Esophagus muscularis mucosa (tissue), 4 donors: Measurements from ENCODE around the gene SYT11. TPM values are rescaled to one million over a fixed set of nuclear protein-coding genes. Genes with fewer than 3 reads are reported as not detected.

Experiments
- DNase-seq: peaks from one replicate; pipeline ENCODE4 v3.0.0-alpha.2; 2017; ENCODE audit errors: extremely low spot score
- H3K27ac ChIP-seq, 4 donors: fragments of 200-600 bp; sonication (generic); replicated peaks in 1 of 4; 1 replicate in 3 of 4; 2 replicates in 1 of 4; pipeline ENCODE4 v1.5.1; 2016 to 2019; ENCODE audit warnings: mild to moderate bottlenecking in 1 of 4
- H3K27me3 ChIP-seq, 4 donors: fragments of 200-600 bp; sonication (generic); one replicate each; pipeline versions ENCODE4 v1.5.1 to v1.6.0; 2016 to 2019
- H3K36me3 ChIP-seq, 4 donors: fragments of 200-600 bp; sonication (generic); one replicate each; pipeline ENCODE4 v1.5.1; 2016 to 2019
- H3K4me1 ChIP-seq, 4 donors: fragments of 200-600 bp; sonication (generic); one replicate each; pipeline ENCODE4 v1.5.1; 2016 to 2019
- H3K4me3 ChIP-seq, 4 donors: fragments of 200-600 bp; sonication (generic); 1 replicate in 2 of 4; 2 replicates in 2 of 4; pipeline ENCODE4 v1.5.1; 2016 to 2019; ENCODE audit warnings: mild to moderate bottlenecking in 4 of 4, moderate library complexity in 1 of 4
- H3K9me3 ChIP-seq, 4 donors: fragments of 200-600 bp; sonication (generic); 1 replicate in 3 of 4; 2 replicates in 1 of 4; pipeline ENCODE4 v1.5.1; 2016 to 2019
- CTCF ChIP-seq, 3 experiments: fragments of 200-600 bp in 2 of 3; fragments of 450-650 bp in 1 of 3; sonication (generic) in 2 of 3; IDR thresholded peaks; one replicate each; pipeline ENCODE4 v1.5.1; 2017 to 2019; ENCODE audit warnings: antibody characterized with exemption in 3 of 3, mild to moderate bottlenecking in 2 of 3, moderate library complexity in 1 of 3
- EP300 ChIP-seq: sonication (generic); formaldehyde crosslinking; IDR thresholded peaks from one replicate; pipeline ENCODE4 v1.6.1; 2017; ENCODE audit warnings: antibody characterized with exemption
- POLR2A ChIP-seq: fragments of 450-650 bp; IDR thresholded peaks from one replicate; pipeline ENCODE4 v1.6.1; 2017; ENCODE audit warnings: antibody characterized with exemption, moderate library complexity, mild to moderate bottlenecking, low read depth
- POLR2AphosphoS5 ChIP-seq, 2 donors: sonication (generic); formaldehyde crosslinking; IDR thresholded peaks; one replicate each; pipeline ENCODE4 v1.6.1; 2017; ENCODE audit warnings: antibody characterized with exemption in 2 of 2
- WGBS: methylation state at CpG from one replicate; pipeline ENCODE4 v1.1.5; 2018; 5-methylcytosine and 5-hydroxymethylcytosine counted together
- intact Hi-C: fragments of 100-400 bp; cut with DNase I; formaldehyde crosslinking; loops from one replicate; pipeline ENCODE4 v1.15.1; 2023
- total RNA-seq, 4 donors: library from RNA; depleted of rRNA; stranded (reverse); fragments of >200 nt; gene quantifications; one replicate each; pipeline versions ENCODE4 v1.1.0 to v1.2.1, GENCODE V29; 2016

Gene SYT11
- total RNA-seq, 4 donors from 2014 or later = 8.3 to 25.2 (median 20.3) TPM

- Histone ChIP-seq H3K4me1 (peaks cover 7 to 40% (median 13%) of the 10 kb centered on the region in 4 donors), H3K36me3 (peaks cover 16 to 76% (median 59%) of the 10 kb centered on the region in 4 donors), H3K27me3 (no peaks in the 10 kb centered on the region), H3K27ac (no peak overlapping the region), H3K4me3 (no peak overlapping the region), H3K9me3 (no peaks in the 10 kb centered on the region)
- DNase-seq = no peak
- TF ChIP-seq EP300 = no peak
- no peak for TF ChIP-seq CTCF (IDR thresholded peaks at IDR 0.05)
- no peak for TF ChIP-seq POLR2A
- TF ChIP-seq POLR2AphosphoS5 (IDR thresholded peaks at IDR 0.05) = no peak
- intact Hi-C loops = no loop called here
- 89% methylated on average over 3 of the region's 3 CpGs for WGBS
These were observed 9.0 kb upstream of the SYT11 start for GRCh38 chr1:155850345-155850744.

GRCh38 chr1:155856257-155856974 lies 3.0 kb upstream of the SYT11 start:
- no peaks in the 10 kb centered on the region for H3K9me3 ChIP-seq
- H3K4me3 ChIP-seq = peak overlapping the region; percentile 69 to 76 (median 70)
- intact Hi-C loops = no loop called here
- DNase-seq = no peak
- 58% methylated on average over 20 of the region's 20 CpGs for WGBS
- H3K36me3 ChIP-seq = peaks cover 16 to 40% (median 34%) of the 10 kb centered on the region in 4 donors
- peaks cover 22 to 58% (median 43%) of the 10 kb centered on the region in 4 donors for H3K4me1 ChIP-seq
- H3K27ac ChIP-seq = peak overlapping the region; percentile 79 to 87 (median 84)
- TF ChIP-seq EP300 (no peak), POLR2A (no peak), POLR2AphosphoS5 (IDR thresholded peaks at IDR 0.05) (no peak), CTCF (IDR thresholded peaks at IDR 0.05) (no peak)
- H3K27me3 ChIP-seq = no peaks in the 10 kb centered on the region

GRCh38 chr1:155856975-155857930 lies 2.1 kb upstream of the SYT11 start, which contains the start of gene GON4L:
TSS of gene GON4L (minus strand) at chr1:155857214. CDS start at chr1:155853780, 3,434 bp downstream.
- H3K4me1 ChIP-seq = peaks cover 22 to 50% (median 43%) of the 10 kb centered on the region in 4 donors
- H3K36me3 ChIP-seq = peaks cover 13 to 32% (median 26%) of the 10 kb centered on the region in 4 donors
- no peaks in the 10 kb centered on the region for H3K9me3 ChIP-seq
- intact Hi-C loops = no loop called here
- 15% methylated on average over 44 of the region's 46 CpGs for WGBS
- peak; percentile 96 for DNase-seq
- H3K4me3 ChIP-seq = peak within 1 kb of the TSS; percentile 69 to 76 (median 70)
- peak; percentile 82 to 98 for TF ChIP-seq POLR2AphosphoS5 (IDR thresholded peaks at IDR 0.05)
- peak in 1 of 3 experiments; percentile 26 for TF ChIP-seq CTCF (IDR thresholded peaks at IDR 0.05)
- TF ChIP-seq EP300 = no peak
- TF ChIP-seq POLR2A = no peak
- peak within 1 kb of the TSS; percentile 79 to 87 (median 84) for H3K27ac ChIP-seq
- no peaks in the 10 kb centered on the region for H3K27me3 ChIP-seq

- DNase-seq = no peak
- H3K4me1 ChIP-seq = peaks cover 22 to 48% (median 43%) of the 10 kb centered on the region in 4 donors
- 47% methylated on average over 12 of the region's 12 CpGs for WGBS
- H3K27ac ChIP-seq = peak overlapping the region; percentile 79 to 92 (median 88)
- peaks cover 0 to 16% (median 10%) of the 10 kb centered on the region in 4 donors for H3K36me3 ChIP-seq
- intact Hi-C loops = no loop called here
- no peaks in the 10 kb centered on the region for H3K27me3 ChIP-seq
- TF ChIP-seq POLR2A (no peak), CTCF (IDR thresholded peaks at IDR 0.05) (peak in 1 of 3 experiments; percentile 1)
- no peaks in the 10 kb centered on the region for H3K9me3 ChIP-seq
- peak overlapping the region; percentile 50 to 56 (median 54) for H3K4me3 ChIP-seq
These were observed 550 bp upstream of the SYT11 start for GRCh38 chr1:155858800-155859233.
